GM08714 (cell line): ENCODE results near the gene SOCS6.
"Not testable (repeated sequence)": the region's sequence is repeated elsewhere in the genome, so short reads cannot be mapped to it uniquely, and the experiment has no call there.

ENCODE experiments used
- H3K4me3 ChIP-seq: fragments of 200-500 bp; sonication (Bioruptor generic); 2 replicates; pipeline ENCODE4 v1.5.1; 2014; ENCODE audit warnings: mild to moderate bottlenecking, low read length, inconsistent platforms
- ZNF274 ChIP-seq: IDR thresholded peaks from 2 replicates; pipeline ENCODE4 v1.6.1; 2012; ENCODE audit warnings: mild to moderate bottlenecking, low read depth, low read length

SOCS6 gene

GRCh38 chr18:70339915-70340314 lies 51.1 kb downstream of the SOCS6 start:
- TF ChIP-seq ZNF274: no peak
- H3K4me3 ChIP-seq: no peak overlapping the region

GRCh38 chr18:70348481-70348880 lies 59.6 kb downstream of the SOCS6 start:
- not testable (repeated sequence) for H3K4me3 ChIP-seq

- no peak for TF ChIP-seq ZNF274
These were observed 60.5 kb downstream of the SOCS6 start for GRCh38 chr18:70349316-70349715.

DNA sequence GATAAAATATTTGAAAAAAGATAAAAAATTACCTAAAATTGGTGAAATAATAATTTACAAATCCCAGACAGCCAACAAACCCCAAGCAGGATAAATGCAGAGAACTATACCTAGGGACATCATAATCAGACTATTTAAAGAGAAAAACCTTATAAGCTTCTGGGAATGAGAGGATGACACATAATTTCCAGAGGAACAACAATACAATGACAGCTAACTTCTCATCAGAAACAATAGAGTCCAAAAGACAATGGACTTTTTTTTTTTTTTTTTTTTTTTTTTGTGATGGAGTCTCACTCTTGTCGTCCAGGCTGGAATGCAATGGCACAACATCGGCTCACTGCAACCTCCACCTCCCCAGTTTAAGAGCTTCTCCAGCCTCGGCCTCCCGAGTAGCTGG lies 65.2 kb downstream of the SOCS6 start:
- H3K4me3 ChIP-seq: no peak overlapping the region
- no peak for TF ChIP-seq ZNF274

More at GRCh38 chr18:70349316-70349715, 60.5 kb downstream of the SOCS6 start:
- no peak overlapping the region for H3K4me3 ChIP-seq

DNA sequence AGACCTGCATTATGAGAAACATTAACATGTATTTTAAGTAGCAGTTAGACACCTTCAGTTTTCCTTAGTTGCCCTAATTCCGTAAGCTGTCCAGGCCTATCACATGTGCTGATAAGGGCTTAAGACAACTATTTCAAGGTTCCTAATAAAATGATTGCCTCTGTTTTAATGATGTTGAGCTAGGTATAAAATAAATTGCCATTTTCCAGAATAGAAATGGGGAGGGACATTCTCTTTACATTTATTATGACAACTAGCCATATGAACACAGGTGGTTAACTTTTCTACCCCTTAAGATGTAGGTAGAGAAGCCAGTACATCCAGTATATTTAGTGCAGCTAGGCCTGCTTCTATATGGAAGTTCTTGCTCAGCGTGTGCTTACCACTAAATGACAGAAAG lies 65.9 kb downstream of the SOCS6 start:
- no peak for TF ChIP-seq ZNF274
- H3K4me3 ChIP-seq: no peak overlapping the region

DNA sequence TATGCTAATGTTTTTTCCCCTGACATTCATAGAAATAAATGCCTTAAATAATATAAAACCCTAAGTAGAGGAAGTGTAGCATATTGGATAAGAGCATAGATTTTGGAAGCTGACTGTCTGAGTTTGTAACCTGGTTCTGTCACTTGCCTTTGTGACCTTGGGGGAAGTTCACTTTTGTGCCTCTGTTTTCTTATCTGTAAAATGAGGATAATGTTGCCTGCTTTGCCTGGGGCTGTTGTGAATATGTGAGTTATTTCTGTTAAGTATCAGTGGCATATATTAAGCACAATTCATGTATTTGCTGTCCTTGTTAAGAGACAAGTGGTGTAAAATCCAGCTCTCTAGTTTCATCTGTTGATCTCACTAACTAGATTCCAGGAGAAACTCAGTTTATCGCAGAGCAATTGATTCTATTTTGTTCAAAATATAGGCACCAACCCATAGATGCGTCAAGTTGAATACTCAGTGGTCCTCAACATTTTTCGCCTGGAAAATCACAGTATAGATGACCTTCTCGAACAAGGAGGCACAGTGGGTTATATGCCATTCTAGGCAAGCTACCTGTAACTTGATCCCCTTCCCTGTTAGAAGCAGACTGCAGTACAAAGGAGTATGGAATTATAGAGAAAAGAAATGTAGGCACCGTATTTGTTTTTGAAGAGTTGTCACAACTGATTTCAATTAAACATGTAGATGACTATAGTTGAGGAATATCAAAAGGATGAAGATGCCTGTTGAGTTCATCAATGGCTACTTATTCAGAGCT lies 67.0 kb downstream of the SOCS6 start:
- H3K4me3 ChIP-seq: no peak overlapping the region
- no peak for TF ChIP-seq ZNF274

DNA sequence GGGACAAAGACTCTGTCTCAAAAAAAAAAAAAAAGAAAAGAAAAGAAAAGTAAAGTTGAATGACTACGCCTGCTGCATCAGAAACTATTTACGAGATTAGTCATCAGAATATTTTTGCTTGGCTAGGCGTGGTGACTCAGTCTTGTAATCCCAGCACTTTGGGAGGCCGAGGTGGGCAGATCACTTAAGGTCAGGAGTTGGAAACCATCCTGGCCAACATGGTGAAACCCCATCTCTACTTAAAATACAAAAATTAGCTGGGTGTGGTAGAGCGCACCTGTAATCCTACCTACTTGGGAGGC lies 69.2 kb downstream of the SOCS6 start:
- H3K4me3 ChIP-seq: not testable (repeated sequence)

DNA sequence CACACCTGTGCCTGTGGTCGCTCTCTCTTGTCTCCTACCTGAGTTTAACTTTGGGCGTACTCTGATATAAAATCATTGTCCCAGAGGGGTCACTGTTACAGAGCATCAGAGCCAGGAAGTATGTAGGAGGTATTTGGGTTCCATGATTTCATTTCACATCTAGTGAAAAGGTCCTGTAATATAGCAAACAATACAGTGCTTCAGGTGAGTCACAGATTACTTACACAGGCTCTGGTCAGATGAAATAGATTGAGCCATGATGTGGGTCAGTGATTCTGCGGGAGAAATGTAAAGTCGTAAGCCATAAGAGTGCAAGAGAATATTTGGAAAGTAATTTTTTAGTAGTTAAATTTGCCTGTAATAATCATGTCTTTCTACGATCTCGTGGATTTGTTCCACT lies 70.2 kb downstream of the SOCS6 start:
- TF ChIP-seq ZNF274: no peak
- H3K4me3 ChIP-seq: no peak overlapping the region

DNA sequence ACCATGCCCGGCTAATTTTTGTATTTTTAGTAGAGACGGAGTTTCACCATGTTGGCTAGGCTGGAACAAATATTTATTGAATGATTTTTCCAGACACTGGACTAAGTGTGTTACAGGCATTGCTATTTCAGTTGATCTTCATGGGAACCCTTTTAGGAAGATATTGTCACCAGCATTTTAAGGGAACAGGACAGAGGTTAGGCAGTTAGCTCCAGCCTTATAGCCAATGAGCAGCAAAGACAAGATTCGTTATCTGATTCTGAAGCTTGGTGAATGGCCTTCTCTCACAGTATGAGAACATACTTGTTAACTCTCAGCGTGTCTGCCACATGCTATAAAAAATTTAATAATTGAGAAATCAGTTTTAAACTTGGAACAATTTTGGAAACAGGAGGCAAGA lies 73.4 kb downstream of the SOCS6 start:
- H3K4me3 ChIP-seq: no peak overlapping the region
- no peak for TF ChIP-seq ZNF274

DNA sequence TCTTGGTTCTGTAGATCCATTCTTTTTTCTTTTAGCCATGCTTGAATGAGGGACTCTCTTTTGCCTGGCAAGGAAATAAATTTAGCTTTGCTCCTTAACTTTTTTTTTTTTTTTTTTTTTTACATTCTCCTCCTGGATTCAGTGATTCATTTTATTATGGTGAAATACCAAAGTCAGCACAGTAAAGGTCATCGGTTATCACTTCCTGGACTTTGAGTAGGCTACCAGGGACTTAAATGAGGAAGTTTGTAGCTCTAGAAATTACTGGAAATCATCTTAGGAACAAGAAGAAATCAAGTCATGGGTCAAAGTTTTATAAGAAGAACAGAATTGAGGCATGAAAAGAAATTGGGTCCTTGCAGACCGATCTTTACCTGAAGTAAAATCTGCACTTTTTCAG lies 75.0 kb downstream of the SOCS6 start:
- no peak for TF ChIP-seq ZNF274
- H3K4me3 ChIP-seq: no peak overlapping the region

- no peak overlapping the region for H3K4me3 ChIP-seq
- TF ChIP-seq ZNF274: no peak
These were observed 76.5 kb downstream of the SOCS6 start for GRCh38 chr18:70365361-70365760.

DNA sequence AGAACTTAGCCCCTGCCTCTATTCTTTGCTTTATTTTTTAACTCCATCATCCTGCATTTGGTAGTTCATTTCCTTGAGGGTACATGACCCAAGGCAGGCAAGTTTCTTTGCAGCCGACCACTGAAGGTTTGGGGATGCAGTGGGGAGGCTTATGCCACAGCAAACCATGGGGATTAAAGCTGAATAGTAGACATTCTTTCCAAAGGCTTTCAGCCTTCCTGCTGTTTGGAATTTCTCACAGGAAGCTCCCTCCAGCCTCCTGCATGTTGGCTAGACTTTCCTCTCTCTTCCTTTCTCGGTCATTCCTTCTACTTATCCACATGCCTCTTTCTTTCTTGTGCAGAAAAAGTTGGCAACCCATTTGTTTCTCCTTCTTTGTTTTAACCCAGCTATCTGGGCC lies 77.3 kb downstream of the SOCS6 start:
- no peak overlapping the region for H3K4me3 ChIP-seq
- TF ChIP-seq ZNF274: no peak

DNA sequence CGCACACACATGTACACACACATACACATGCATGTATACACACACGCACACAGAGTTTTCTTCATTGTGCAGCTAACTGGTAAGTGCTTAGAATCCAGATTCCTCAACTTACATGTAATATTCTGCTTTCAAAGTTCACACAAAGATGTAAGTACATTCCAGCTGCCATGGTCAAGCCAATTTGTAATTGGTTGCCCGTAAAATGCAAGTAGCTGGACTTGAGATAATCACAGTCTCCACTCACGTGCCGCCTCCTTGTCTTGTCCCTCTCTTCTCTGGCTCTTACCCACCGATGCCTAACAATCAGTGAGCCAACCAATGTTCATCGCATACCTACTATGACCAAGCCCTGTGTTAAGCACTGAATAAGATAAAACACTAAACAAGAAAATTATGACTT lies 77.8 kb downstream of the SOCS6 start:
- no peak overlapping the region for H3K4me3 ChIP-seq
- TF ChIP-seq ZNF274: no peak

- H3K4me3 ChIP-seq: not testable (repeated sequence)
These were observed 78.5 kb downstream of the SOCS6 start for GRCh38 chr18:70367344-70367743.

GRCh38 chr18:70368903-70369302 lies 80.1 kb downstream of the SOCS6 start:
- H3K4me3 ChIP-seq: no peak overlapping the region
- no peak for TF ChIP-seq ZNF274
